ENCODE data around the gene REXO4. TPM values are rescaled to one million over a fixed set of nuclear protein-coding genes. Genes with fewer than 3 reads are reported as not detected.

REXO4 gene
- total and polyA plus RNA-seq, 9 of the 15 experiments (the other 6 are each of a cell fraction or from before 2014, with no cell fraction given), result 3.4 to 72.9 (median 31.1) TPM

- H3K36me3 ChIP-seq (ENCODE audit: control insufficient read depth, insufficient read depth, low read length), result no peaks in the 10 kb centered on the region
- no peak overlapping the region for H3K4me2 ChIP-seq (ENCODE audit: insufficient read depth, low read length)
- no peak overlapping the region; a peak in 1 of 4 replicates for H3K9ac ChIP-seq (ENCODE audit: insufficient read depth in 1 of 2, low read depth in 2 of 2, low read length in 2 of 2)
- intact Hi-C loops (cut with micrococcal nuclease) (no loop called here), in situ Hi-C loops (cut with MboI) (no loop called here)
- no peak for TF ChIP-seq ZKSCAN3 (CRISPR knock-in tag; IDR thresholded peaks at IDR 0.05)
- no peak for TF ChIP-seq ELF4 (CRISPR knock-in tag; IDR thresholded peaks at IDR 0.05)
- no peak for TF ChIP-seq GATAD2A (IDR thresholded peaks at IDR 0.05)
- TF ChIP-seq SRSF9 (IDR thresholded peaks at IDR 0.05; ENCODE audit: borderline replicate concordance, low read depth, low read length), result no peak
- no peak for TF ChIP-seq ZNF717 (CRISPR knock-in tag; IDR thresholded peaks at IDR 0.05)
- no peak for TF ChIP-seq ETS2 (tag; IDR thresholded peaks at IDR 0.05; ENCODE audit: borderline replicate concordance, poor library complexity, severe bottlenecking)
- TF ChIP-seq CBX3 (IDR thresholded peaks at IDR 0.05; ENCODE audit: borderline replicate concordance in 1 of 2, low read length in 2 of 2), result no peak
- TF ChIP-seq ZBTB5 (IDR thresholded peaks at IDR 0.05), result no peak
- no peak for TF ChIP-seq ZNF436 (CRISPR knock-in tag; IDR thresholded peaks at IDR 0.05)
- TF ChIP-seq ZBTB33 (CRISPR knock-in tag; IDR thresholded peaks at IDR 0.05), result no peak
- FAIRE-seq (no peak), DNase-seq (ENCODE audit: extremely low read depth in 1 of 4, low spot score in 3 of 4) (no peak), ATAC-seq (no peak)
- peaks cover 11% of the 10 kb centered on the region for H3K9me1 ChIP-seq (ENCODE audit: control insufficient read depth, insufficient read depth, low read length)
- BruUV-seq (replicated peaks), result no TSS peak
- peaks cover 11% of the 10 kb centered on the region for H4K20me1 ChIP-seq (replicated peaks; ENCODE audit: control insufficient read depth, insufficient read depth, low read length)
- no peak overlapping the region for H3K4me3 ChIP-seq
- CTCF ChIA-PET (ENCODE audit: low intra/inter-chr PET ratio), result no interaction called here
- H3K9me3 ChIP-seq (replicated peaks; ENCODE audit: control insufficient read depth, insufficient read depth, low read depth, low read length), result no peaks in the 10 kb centered on the region
- POLR2A ChIA-PET, result interaction anchor here (1.1 kb wide), 2 partner anchors 12 to 37 kb away, joined by 3 read pairs; partner anchors contain the start of gene REXO4
- no peaks in the 10 kb centered on the region for H3K79me2 ChIP-seq (ENCODE audit: control insufficient read depth, insufficient read depth, low read length)
- no peak overlapping the region for H2AFZ ChIP-seq (ENCODE audit: low read depth, low read length)
- no peak overlapping the region for H3K27ac ChIP-seq (ENCODE audit: extremely low read depth, low read depth, low read length)
- peaks cover 5 to 29% of the 10 kb centered on the region in 2 experiments; a peak in 3 of 5 replicates for H3K4me1 ChIP-seq (replicated peaks in 1 of 2; ENCODE audit: control insufficient read depth in 2 of 2, insufficient read depth in 2 of 2, low read length in 2 of 2)
- H3K27me3 ChIP-seq (ENCODE audit: control insufficient read depth in 2 of 2, insufficient read depth in 2 of 2, low read length in 2 of 2), result peaks cover 22 to 70% of the 10 kb centered on the region in 2 experiments; a peak in 4 of 5 replicates
- WGBS (ENCODE audit: insufficient coverage, low coverage, missing lambda C conversion rate), result 13% methylated on average over 16 of the region's 19 CpGs
Observed at GRCh38 chr9:133454325-133454724, 36.5 kb upstream of the REXO4 start.
